Lower leg skin (tissue), 3 donors: ENCODE results near the gene KCTD20.

Experiments
- CTCF ChIP-seq, 3 donors: fragments of 450-650 bp; IDR thresholded peaks; one replicate each; pipeline ENCODE4 v1.5.1; 2016; ENCODE audit warnings: antibody characterized with exemption in 3 of 3, mild to moderate bottlenecking in 3 of 3, moderate library complexity in 2 of 3
- POLR2A ChIP-seq, 2 donors: fragments of 450-650 bp; IDR thresholded peaks; one replicate each; pipeline ENCODE4 v1.6.1; 2016 to 2017; ENCODE audit warnings: antibody characterized with exemption in 2 of 2, mild to moderate bottlenecking in 1 of 2, moderate library complexity in 1 of 2

- TF ChIP-seq CTCF (IDR thresholded peaks at IDR 0.05) (no peak), POLR2A (IDR thresholded peaks at IDR 0.05) (no peak)
These were observed 48.7 kb downstream of the KCTD20 start for GRCh38 chr6:36491378-36491965.
